Medulla oblongata (tissue), 1 donor: ENCODE results near the gene EAF1.
"Not testable (repeated sequence)": the region's sequence is repeated elsewhere in the genome, so short reads cannot be mapped to it uniquely, and the experiment has no call there.

ENCODE experiments used
- DNase-seq: peaks from one replicate; pipeline ENCODE4 v3.0.0-alpha.2; 2015; ENCODE audit errors: extremely low spot score

EAF1 gene

DNA sequence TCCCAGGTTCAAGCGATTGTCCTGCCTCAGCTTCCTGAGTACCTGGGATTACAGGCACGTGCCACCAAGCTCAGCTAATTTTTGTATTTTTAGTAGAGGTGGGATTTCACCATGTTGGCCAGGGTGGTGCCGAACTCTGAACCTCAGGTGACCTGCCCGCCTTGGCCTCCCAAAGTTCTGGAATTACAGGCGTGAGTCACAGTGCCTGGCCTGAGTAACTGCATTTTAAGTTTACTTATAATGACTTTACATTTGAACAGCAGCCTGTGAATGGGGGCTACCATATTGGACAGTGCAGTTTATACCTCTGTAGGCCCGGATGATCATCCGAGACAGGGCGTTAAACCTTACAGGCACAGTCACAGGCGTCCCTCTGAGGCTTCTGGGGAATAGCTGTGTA, 24.8 kb downstream of the EAF1 start:
- no peak for DNase-seq

DNA sequence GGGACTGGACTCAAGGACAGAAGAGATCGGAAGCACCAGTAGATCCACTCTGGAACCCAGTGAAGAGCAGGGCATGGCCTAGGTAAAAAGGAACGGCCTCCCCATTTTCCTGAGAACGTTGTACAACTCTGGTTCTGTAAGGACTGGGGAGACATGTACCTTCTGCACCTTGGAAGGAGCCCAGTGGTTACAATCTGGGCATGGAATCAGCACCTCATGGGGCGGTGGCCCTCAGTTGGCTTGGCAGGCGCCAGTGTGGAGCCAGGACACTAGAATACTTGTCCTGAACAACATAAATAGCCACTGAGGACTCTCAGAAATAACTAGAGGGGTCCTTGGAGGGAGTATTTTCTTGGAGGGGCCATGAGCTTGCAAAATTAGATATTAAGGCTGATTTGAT, 25.6 kb downstream of the EAF1 start:
- no peak for DNase-seq

DNA sequence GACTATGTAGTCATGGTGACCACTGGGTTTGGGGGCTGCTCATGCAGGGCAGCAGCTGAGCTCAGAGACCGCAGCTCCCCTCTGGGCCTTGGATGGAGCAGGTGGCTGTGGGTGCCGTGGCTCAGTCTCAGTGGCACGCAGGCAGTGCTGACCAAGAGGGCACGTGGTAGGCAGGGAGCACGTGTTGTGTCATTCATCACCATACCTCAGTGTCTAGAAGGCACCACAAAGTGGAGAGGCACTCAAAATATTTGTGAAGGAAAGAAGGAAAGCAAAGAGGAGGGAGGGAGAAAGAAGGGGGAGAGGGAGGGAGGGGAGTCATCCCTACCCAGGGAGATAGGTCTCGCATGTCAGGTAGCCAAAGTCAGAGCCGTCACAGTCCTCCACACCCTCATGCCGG, 26.1 kb downstream of the EAF1 start:
- DNase-seq, result no peak

DNA sequence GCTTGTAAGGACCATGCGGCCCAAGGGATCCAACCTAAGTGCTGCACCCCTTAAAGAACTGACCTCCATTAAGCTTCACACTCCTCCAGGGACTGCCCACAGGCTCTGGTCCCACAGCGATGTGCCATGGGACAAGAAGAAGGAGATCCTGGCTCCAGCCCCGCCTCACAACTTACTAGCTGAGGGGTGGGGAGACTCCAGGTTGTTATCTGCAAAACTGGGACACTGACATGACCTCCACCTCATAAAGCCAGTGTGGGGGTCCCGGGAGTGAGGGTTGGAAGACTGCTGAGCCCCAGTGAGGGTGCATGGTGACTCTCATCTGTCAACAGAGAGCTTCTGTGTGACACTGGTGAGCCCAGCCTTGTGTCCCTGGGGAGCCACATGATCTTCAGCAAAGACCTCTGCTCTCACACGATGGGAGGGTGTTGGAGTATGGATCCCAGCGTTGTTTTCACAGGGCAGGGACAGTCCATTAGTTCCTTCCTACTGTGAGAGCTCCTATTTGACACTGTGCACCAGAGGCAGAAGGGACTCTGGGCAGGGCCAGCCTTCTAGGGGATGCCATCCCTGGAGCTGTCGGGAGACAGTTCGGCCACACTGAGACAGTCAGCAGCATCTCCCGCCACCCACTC, 26.7 kb downstream of the EAF1 start:
- no peak for DNase-seq

DNA sequence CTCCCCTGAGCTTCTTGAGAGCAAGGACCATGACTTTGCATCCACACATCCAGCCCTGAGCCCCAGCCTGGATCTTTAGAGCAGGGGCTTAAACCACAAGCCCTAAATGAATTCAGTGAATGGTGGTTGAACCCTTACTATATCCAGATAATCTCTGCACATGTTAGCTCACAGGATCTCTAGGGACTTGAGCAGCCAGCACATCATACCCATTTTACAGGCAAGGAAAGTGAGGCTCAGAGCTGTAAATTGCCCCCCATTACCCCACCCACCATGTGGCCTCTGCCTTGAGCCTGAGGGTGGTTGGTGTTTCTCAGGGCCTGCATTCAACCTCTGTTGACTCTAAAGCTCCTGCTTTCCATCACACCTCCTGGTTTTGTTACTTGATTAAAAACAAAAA, 27.6 kb downstream of the EAF1 start:
- no peak for DNase-seq

DNA sequence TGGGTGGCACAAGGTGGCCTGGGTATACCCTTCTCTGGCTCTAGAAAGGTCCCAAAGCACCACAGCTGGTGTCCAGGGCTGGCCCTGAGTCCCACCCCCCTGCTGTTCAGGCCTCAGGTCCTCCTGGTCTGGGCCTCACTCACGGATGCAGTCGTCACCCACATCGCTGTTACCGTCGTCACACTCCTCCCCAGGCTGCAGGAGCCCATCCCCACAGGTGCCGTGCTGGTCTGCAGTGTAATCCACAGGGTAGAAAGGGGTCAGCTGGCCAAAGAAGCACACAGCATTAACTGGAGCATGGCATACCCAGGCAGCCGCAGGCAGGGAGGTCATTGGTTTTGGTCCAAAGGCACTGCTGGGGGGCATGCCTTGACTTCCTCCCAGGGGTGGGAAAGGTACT, 28.4 kb downstream of the EAF1 start:
- DNase-seq, result no peak

DNA sequence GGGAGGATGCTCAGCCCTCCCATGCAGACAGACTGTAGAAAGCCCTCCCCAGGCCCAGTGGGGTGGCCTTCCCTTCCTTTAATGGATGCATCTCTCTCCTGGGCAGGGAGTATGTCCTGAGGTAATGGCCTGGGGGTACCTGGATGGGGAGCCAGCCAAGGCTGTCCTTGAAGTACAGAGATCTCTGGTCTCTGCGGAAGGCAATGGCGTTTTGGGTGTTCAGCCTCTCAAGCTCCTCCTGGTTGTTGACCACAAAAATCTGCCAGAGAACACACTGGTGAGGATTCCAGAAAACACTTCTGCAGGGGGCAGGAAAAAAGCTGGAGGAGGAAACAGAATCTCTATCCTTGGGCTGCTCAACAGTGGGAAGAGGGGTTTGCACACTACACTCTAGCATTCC, 28.9 kb downstream of the EAF1 start:
- DNase-seq, result no peak

DNA sequence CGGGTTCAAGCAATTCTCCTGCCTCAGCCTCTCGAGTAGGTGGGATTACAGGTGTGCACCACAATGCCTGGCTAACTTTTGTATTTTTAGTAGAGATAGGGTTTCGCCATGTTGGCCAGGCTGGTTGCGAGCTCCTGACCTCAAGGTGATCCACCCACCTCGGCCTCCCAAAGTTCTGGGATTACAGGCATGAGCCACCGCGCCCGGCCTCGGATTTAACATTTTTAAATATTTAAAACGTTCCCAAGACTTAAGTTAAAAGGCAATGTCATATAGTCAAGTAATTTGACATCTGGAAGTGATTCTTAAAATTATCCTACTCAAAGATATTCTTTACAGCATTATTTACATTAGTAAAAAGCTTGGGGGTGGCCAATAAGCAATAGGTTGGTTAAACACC, 29.5 kb downstream of the EAF1 start:
- not testable (repeated sequence) for DNase-seq

DNA sequence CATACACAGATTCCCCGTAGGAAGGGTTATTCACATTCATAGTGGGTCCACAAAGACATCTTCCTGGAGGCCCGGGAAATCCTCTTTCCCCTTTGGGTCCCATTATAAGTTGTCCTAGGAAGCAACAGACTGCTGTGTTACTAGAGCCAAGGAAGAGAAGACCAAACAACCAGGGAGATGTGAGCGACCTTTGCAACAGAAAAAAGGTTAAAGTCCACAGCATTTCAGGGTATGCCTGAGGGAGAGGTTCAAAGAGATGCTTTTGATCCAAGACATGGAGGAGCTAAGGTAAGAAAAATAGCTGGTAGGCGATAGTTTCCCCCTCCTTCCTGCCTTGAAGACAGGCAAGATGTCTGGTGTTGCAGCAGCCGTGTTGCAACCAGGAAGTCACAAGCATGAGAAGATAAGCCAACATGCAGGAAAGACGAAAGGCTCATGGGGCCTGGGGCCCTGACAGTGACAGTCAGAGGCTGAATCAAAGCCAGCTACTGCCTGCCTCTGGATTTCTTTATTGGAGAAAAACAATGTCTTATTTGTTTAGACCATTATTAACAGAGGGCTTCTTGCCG, 30.9 kb downstream of the EAF1 start:
- no peak for DNase-seq

DNA sequence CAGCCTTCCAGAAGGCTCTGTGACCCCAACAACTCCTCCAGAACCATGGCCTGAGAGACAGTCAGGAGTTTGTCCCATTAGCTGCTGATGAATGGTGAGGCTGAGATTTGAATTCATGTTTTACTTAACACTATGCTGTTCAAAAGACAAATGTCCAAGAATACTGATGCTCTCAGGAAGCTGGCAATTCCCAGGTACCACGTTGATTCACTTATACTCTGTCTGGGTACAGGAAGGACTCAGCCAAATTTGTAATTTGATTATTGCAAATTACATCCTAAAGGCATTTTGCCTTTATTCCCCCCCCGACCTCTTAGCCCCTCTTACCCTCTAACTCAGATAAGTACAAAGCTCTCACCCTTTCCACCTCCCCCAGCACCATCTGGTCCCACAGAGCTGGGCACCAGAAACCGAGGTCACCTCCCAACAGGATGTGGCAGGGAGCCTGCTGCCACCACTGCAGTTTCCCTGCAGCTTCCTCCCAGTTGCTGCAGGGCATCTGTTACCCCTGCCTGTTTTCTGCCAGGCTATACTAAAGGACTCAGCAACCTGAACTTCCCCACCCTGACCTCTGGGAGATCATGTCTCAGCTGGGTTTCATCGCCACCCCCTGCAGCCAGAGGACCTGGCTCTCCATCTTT, 33.6 kb downstream of the EAF1 start:
- no peak for DNase-seq

DNA sequence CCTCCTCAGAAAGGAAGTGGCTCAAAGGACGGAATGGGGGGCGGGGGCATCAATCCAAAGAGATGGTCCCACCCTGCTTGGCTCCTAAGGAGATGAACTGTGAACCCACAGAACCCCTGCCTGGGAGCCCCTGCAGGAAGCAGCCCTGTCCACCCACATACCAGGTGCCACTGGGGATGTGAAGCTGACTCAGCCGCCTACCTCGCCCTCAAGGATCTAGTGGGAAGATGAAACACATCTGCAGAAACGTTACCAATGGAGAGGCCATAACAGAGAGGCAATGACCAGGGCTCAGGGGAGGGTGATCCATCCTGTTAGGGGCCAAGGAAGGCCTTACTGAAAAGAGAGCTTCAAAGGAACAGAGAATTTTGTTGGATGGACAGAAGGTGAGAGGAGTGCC, 35.1 kb downstream of the EAF1 start:
- DNase-seq, result no peak

DNA sequence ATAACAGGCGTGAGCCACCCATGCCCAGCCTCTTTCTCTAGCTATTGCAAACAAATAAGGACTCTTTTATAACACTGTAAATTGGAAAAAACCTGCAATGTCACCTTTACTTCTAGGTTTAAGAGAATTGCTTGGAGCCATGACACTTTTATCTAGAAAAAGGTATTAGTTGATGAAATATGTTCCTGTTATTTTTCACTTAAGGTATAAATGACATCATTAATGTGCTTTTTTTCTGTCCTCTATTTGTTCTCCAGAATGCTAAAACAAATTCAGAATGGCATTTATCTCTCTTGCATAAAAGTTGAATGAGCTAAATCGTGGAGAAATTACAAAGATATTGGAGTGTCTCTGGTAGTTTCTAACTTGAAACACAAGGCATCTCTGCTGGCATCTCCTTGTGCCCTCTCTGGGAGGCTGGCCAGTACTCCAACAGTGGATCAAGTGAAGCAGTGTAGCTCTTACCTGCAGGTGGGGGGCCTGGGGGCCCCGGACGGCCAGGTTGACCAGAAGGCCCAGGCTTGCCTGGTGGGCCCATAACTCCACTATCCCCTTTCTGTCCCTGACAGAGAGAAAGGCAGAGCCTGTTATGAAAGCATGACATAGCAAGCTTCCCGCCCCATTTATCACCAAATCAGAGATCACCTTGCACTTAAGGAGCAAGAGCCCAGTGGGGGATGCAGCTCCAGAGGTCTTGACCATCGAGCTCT, 38.6 kb downstream of the EAF1 start:
- DNase-seq, result no peak

DNA sequence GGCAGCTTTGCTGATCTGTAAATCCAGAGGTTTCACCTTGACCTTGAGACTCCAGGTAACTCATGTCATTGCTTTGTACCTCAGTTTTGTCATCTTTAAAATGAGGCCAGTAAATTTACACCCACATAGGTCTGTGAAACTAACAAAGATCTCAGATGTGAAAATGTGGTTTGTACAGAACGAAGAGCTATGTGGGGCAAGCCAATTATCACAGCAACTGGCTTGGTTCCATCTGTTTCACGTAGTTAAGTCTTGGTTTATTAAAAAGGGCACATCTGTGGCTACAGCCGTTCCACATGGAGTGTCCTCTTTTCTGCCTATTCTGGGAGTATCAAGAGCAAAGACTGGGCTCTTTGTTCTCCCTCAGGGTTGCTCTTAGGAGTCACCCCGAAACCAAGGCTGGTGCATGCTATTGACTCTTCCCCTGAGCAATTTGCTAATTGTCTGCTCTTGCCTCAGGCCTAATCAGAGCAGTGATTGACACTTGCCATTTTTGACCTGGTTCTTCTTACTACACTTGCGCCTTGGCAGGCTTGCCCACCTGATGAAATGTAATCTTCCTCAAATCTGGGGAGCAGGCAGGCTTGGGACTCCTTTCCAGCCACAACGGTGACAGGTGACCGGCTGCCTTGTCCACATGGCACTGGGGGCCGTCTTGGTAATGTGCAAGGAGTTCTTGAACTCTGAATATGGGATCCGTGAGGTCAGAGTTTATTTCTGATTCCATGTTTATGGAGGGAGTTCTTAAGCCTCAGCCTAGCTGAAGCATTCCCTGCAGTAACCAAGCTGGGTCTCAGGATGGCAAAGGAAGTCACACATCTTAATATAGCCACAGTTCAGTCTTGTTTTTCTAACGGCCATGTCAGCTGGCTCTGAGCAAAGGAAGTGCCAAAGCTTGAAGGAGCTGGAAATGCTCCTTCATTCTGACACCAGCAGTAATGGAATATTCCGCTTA, 40.1 kb downstream of the EAF1 start:
- no peak for DNase-seq

DNA sequence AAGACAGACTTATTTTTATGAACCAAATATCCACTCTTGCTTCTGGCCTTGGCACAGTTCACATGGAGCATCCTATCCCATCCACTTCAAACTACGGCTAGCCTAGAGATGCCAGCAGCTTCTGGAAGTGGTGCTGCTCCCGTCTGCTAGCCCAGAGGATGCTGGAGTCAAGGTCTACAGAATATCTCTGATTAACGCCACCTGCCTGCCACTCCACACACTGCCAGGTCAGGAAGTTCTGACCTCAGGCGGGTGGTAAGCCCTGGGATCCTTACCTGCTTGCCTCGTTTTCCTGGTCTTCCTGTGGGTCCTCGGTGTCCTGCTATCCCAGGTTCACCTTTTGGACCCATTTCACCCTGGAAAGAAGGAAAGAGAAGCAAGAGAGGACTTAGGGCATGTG, 42.9 kb downstream of the EAF1 start:
- no peak for DNase-seq

DNA sequence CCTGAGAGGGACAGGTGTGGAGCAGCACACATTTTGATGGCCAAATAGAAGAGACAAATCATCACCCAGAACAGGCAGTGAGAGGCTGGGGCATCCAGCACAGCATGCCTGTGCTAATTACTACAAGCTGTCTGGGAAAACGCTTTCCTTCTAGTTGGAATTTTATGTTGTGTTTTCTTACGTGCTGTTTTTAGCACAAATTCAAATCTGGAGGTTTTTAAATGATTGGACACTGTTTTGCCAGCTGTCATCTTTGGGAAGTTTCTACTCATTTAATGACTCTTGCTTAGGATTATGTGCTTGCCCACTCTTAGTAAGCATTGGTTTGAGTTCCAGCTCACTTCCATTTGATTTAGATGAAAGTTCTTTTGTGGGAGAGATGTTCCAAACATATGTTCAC, 43.5 kb downstream of the EAF1 start:
- no peak for DNase-seq

DNA sequence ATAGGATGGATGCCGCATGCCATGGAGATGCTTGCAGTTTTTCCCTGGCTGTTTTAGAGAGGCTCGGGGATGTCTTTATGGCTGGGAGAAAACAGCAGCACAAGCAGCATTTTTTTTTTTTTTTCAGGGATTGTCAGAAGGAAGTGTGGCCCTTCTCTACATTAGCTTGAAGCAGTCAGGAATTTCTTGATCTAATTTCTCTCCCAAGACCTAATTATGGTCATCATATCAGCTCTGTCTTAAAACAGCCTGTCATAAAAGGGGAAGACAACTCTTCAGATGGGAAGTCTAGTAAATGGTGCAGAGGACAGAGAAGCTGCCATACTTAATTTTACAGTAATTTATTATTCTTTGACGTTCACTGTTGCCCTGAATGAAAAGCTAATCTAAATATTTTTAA, 44.5 kb downstream of the EAF1 start:
- no peak for DNase-seq

DNA sequence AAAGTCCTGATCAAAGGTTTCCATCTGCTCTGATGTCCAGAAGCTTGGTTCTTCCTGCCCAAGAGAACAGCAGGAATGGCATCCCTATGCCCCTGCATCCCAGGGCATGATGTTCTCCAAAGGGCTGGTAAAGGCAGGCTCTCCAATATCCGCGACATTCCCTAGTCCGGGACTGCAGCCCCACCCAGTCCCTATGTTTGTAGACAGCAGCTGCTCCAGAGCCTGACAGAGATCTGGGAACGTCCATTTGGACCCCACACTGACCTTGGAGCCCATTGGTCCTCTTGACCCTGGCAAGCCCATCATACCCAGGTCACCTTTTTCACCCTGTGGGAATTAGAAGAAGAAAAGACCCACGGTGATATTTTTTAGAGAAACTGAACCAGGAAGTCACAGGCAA, 47.8 kb downstream of the EAF1 start:
- no peak for DNase-seq

DNA sequence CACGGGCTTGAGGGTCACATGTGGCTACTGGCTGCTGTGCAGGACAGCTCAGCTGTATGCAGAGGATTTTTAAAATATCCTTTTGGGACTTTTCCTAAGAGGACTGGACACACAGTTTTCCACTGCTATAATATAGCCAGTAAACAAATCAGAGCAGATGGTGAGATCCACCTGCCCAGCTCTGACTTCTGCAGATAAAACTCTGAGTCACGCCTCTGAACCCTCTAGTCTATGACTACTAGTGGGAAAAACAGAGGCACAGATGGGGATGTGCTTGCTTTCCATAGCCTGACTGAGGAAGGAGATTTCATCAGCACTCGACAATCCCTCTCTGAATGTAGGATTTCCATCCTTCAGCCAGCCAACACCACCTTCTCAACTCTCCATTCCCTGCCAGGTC, 49.0 kb downstream of the EAF1 start:
- no peak for DNase-seq

DNA sequence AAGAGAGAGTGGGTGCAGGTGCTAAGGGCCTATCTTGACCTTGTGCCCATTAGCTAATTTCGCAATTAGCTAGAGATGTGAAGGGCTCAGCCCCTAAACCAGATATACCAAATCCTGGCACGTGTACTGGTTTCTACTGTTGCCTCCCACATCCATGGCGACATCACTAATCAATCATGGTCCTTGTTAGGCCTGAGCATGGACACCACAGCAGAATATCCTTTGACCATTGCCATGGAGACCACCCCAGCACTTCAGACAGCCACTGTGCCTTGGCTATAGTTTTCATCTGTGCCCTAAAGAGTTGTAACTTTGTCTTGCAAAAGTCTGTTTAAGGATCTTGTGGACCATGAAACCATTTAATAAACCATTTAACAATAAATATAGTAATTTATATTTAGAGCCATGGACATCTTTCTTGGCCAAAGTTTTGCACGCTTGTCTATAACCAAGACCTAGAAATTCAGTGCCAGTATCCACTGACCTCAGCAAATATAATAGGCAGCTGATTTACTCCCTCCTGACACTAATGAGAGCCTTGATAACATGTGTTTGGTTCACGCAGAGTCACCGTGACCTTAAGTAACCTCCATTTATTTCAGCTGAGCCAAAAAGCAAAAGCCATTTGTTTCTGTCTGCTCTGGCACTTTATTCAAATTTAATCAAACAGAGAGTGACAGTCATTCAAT, 50.7 kb downstream of the EAF1 start:
- DNase-seq, result no peak

DNA sequence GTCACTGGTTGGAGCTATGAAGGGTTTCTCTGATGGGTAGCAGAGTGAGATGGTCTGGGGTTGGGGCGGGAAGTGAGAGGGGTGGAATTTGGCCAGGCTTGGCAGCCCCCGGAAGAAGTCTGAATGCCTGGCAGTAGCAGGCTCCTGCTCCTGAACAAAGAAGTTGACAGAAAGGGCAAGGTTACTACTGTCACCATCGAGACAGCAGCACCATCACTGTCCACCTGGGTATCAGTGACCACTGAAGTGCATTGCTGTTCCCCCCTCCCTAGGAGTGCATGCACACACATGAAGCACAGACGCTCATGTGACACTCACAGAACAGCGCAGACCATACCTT, 51.2 kb downstream of the EAF1 start:
- no peak for DNase-seq

DNA sequence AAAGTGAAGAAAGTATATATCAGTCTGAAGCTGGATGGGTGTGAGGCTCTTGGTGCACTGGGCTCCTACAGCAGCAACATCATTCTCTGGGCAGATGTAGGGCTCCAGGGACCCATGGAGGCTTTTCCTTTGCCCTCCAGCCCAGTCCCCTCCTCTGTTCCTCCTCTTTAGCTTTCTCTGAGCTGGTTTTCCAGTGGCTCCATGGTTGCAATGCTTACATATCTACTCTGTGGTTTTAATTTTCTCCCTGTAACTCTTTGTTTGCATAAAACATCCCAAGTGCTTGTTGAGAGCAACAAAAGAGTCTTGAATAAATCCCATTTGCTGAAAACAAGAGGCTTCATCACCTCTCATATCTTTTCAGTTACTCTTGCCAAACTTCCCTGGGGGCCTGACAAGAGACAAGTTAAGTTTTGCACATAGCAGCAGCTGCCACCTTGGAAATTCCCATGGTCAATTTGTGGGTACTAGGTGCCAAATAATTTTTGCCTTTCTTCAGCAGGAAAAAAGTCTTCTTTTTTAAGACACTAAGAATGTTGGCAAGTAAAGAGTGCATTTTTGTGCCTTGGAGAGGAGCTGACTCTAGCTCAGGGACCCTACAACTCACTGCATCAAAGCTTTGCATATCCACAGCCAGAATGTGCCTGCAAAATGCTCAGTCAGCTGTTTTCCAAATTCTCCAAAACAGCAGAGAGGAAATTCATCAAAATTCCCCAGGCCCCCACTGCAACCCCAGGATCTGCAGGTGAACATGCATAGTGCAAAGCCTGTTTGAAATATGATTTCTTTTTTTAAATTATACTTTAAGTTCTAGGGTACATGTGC, 52.2 kb downstream of the EAF1 start:
- no peak for DNase-seq
